Cardiac septum (tissue), 1 donor: ENCODE data around the gene PRXL2B. TPM values are rescaled to one million over a fixed set of nuclear protein-coding genes. Genes with fewer than 3 reads are reported as not detected.

Experiments
- DNase-seq: peaks from one replicate; pipeline ENCODE4 v3.0.0-alpha.2; 2020; ENCODE audit warnings: low spot score
- intact Hi-C: fragments of 100-400 bp; cut with DNase I; formaldehyde crosslinking; loops from one replicate; pipeline ENCODE4 v1.14.0; 2022
- long read RNA-seq: library from polyadenylated mRNA; unstranded; transcript quantifications from one replicate; pipeline ENCODE4 v2.0.0, GENCODE V29; 2021
- total RNA-seq: library from RNA; stranded (reverse); fragmentation: NEBNext Ultra II Directional; extraction: Animal tissue kit (Norgen Biotek cat#: 25700); gene quantifications from one replicate; pipeline ENCODE4 v1.2.1, GENCODE V29; 2021
- donor health status: DM: no; HTN: no; CAD: no.

Gene PRXL2B, protein sequence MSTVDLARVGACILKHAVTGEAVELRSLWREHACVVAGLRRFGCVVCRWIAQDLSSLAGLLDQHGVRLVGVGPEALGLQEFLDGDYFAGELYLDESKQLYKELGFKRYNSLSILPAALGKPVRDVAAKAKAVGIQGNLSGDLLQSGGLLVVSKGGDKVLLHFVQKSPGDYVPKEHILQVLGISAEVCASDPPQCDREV
- 3.4 TPM for total RNA-seq
- long read RNA-seq, partial matches to known transcripts, result 0 of 13 reads
- long read RNA-seq, other reads (novel, unspliced or antisense), result 7 of 13 reads

DNA sequence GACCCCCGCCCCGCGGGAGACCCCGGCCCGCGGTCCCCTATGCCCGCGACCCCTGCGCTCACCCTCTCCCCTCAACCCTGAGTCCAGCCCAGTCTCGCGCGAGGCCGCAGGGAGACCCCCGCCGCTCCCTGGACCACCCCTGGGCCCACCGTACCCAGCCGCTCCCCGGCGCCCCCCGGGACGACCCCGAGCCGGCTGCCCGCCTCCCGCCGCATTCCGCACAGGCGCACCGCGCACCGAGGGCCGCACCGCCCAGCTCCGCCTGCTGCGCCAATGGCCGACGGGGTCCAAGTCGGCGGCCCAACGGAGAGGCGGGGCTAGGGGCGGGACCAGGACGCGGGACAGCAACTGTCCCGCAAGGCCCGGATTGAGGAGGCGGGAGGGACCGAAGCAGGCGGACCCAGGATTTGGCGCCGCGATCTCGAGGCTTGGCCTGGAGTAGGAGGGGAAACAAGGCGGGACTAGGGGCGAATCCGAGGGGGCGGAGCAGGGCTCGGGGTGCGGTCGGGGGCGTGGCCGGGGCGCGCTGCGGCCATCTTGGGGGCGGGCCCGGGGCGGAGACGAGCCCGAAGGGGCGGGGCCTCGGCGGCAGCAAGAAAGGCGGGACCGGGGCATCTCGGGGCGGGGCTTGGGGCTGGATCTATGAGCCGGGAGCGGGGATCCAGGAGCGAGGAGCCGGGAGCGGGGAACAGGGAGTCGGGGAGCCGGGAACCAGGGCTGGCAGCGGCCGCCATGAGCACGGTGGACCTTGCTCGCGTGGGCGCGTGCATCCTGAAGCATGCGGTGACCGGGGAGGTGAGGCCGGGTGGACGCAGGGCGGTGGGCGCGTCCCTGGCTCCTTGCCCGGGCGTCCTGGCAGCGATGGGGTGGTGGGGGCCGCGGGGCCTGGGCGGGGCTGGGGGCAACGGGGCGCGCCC is at the start of gene PRXL2B:
PRXL2B (plus strand) TSS at position 624 of the 917 bp plus-strand sequence; CDS start at position 733, 109 bp downstream.
- intact Hi-C loops, result loop anchor here (2.0 to 10.0 kb wide), 5 partner anchors 38 to 1038 kb away; partner anchors contain the start of genes PANK4, PEX10 and TPRG1L
- peak; percentile 100 for DNase-seq

DNA sequence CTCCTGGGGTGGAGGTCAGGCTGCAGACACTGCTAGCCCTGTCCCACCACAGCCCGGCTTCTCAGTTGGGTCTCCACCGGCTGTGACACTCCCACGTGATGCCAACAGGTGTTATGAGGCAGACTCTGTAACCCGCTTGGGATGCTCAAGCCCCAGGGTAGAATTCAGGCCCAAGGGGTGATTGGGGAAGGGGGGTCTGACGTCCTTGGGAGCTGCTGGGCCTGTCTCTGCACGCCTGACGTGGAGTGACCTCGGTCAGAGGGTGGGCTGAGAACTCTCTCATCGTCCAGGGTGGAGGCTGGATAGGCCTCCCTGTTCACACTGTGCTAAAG is 48.8 kb upstream of the PRXL2B start:
- intact Hi-C loops, result no loop called here
- no peak for DNase-seq

DNA sequence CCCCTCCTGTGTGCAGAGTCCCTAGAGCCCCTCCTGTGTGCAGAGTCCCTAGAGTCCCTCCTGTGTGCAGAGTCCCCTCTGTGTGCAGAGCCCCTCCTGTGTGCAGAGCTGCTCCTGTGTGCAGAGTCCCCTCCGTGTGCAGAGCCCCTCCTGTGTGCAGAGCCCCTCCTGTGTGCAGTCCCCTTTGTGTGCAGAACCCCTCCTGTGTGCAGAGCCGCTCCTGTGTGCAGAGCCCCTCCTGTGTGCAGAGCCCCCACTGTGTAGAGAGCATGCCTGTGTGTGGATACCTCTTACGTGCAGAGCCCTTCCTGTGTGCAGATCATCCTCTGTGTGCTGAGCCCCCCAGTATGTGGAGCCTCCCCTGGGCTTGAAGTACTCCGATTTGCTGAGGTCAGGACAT is 48.2 kb upstream of the PRXL2B start:
- DNase-seq, result no peak
- intact Hi-C loops, result no loop called here

DNA sequence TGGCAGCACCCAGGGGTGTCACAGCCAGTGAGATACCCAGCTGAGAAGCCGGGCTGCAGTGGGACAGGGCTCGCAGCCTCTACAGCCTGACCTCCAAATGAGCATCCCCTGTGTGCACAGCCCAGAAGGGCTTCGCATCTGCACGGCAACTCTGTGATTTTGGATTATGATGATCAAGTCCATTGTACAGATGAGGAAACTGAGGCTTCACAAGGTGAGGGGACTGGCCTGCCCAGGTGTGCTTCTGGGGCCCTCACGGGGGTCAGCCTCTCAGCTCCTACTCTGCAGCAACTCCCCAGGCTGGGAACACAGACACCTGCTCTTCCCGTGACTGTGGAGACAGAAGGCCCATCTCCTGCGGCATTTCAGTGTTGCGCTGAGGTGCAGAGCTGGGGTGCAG is 47.7 kb upstream of the PRXL2B start:
- intact Hi-C loops, result no loop called here
- no peak for DNase-seq

DNA sequence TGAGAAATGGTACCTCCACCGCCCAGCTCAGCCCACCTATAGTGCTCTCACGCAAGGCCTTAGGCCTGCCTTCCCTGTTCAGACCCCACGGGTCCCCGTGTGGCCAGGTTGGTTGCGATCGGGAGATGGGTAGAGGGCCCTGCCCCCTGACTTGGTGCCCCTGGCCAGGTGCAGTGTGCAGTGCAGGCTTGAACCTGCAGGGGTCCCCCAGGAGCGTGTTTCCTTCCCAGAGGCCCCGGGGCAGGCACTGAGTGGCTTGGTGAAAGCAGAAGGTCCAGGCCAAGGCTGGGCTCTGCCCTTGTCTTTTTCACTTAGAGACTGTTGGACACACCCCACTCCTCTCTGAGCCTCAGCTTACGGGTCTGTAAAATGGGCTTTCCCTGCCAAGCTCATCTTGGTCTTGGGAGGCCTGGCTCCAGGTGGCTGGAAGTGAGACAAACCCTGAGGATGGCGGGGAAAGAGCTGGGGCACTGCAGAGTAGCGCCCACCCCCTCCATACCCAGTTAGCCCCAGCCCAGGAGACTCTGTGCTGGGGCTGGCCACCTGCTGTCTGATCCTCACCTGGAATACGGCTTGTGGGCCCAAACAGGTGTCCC is 47.2 kb upstream of the PRXL2B start:
- intact Hi-C loops, result no loop called here
- DNase-seq, result no peak

DNA sequence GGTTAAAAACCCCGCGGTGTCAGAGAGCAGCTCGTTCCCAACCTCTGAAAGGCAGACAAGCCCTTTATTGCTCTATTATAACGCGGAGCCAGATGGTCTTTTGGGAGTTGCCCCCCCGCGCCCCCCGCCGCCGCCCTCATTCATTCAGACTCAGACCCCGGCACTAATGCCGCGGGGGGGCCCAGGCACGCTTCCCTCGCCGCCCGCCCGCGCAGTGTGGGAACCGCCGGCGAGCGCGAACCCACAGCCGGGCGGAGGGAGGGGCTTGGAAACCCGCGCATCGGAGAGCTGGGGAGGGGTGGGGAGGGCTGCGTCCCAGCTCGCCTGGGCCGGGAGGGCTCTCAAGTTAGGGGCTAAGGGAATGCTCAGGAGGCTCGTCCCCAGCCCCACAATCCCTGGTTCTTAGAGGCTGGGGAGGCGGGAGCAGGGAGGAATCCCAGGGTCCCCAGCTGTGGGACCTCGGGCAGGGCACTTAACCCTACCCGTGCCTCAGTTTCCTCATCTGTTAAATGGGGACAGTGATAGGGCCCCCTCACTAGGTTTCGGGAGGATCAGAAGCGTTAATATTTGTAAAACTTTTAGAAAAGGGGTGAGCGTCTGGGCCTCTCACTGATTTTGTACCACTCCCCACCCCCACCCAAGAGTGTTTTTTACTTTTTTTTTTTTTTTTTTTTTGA is 45.6 kb upstream of the PRXL2B start:
- intact Hi-C loops, result no loop called here
- DNase-seq, result no peak

DNA sequence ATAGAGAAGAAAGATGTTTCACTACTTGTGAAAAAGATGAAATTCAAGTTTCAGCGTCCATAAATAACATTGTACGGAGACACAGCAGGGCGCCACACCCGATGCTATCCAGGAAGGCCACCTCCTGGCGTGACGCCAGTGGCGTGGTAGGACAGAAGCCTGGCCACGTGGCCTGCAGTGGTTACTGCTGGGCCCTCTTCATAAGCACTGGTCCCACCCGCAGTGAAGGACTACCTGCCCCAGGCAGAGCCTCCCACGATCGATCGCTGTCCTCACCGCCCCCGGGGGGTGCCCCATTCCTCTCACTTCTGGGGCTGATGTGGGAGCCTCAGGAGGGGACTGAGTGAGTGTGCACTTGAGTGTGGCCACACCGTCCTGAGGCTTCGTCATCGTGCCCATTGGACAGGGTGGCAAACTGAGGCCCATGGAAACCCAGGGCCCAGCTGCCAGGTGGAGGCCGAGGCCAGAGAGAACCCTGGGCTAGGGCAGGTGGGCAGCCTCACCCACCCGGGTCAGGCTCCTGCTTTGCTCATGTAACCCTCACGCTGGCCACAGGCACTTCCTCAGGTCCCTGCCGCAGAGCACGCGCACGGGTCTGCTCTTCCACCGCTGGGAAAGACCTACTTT is 44.8 kb upstream of the PRXL2B start:
- intact Hi-C loops, result no loop called here
- no peak for DNase-seq

DNA sequence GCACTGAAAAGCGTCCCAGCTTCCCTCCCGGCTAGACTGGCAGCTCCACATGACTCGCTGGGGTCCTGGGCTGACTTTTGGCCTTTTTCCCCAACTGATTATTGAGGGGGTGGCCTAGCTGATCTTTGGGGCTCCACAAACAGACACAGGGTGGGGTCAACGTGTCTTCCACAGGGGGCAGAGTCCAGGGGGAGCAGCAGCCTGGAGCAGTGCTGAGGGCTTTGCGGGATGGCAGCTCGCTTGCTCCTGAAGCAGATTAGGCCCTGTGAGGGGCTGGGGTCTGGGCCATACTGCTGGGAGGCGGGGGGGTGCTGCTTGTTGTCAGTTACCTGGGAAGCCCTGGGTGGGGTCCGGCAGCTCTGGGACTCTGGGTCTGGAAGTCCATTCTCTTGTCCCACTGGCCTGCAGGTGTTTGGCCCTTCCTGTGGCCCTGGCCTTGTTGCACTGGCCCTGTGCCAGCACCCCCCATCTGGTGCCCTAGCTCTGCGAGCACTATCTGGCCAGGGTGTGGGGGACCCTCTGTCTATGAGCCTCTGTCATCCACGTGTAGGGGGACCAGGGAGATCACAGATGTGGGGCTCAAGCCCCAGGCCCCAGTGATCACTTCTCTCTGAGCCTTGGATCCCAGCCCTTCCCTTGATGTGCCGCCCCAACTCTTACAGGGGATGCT is 44.2 kb upstream of the PRXL2B start:
- no peak for DNase-seq
- intact Hi-C loops, result no loop called here

DNA sequence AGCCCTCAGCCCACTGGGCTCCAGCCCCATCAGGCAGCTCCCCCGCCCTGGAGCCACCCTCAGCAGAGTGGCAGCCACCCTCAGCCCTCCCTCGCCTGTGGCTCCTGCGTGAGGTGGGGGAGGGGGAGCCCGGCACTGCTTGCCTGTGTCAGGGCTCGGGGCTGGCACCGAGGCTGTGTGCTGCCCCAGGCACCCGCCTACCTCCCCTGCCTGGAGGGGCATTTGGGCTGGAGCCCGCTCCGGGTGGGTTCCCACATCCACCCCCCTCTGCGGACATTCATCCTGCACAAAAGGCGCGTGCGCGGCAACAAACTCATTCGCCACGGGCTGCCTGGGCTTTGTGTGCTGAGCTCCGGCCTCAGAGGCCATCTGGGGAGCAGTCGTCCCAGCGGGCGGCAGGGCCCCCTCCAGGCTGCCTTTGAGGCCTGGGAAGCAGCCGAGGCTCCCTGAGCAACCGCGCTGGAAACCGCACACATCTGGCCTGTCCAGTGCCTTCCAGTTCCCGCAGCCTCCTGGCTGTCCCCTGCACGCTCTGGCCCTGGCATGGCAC is 43.0 kb upstream of the PRXL2B start:
- no peak for DNase-seq
- intact Hi-C loops, result no loop called here

DNA sequence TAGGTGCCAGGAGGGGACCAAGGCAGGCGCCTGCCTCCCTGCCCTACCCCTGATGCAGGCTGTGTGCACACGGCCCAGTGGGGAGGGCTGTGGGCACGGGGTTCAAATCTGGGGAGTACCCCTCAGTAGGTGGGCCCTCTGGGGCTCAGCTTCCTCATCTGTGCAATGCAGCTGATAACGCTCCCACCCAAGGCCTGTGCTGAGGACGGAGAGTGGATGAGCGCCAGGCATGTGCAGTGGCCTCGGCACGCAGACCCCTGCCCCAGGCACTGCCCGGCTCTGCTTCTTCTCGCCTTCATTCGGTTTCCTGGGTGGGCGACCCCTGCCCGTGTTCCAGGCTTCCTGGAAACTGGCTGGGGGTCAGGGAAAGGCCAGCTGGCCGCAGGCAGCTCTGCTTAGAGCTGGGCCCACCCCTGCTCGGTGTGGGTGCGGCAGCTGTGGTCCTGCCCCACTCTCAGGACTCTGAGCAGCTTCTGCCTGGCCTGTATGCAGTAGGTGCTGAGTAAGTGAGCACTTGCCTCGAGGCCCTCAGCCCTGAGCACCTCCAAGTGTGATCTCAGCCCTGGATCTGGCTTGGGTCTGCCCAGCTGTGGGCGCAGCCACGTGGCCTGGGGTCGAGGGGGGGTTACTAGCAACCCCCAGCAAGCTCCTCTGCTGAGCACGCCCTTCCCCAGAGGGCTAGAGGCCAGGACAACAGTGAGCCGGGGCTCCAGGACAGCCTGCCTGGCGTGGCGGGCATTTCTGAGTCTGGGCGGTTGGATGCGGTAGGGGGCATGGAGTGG is 42.3 kb upstream of the PRXL2B start:
- DNase-seq, result no peak
- intact Hi-C loops, result no loop called here

DNA sequence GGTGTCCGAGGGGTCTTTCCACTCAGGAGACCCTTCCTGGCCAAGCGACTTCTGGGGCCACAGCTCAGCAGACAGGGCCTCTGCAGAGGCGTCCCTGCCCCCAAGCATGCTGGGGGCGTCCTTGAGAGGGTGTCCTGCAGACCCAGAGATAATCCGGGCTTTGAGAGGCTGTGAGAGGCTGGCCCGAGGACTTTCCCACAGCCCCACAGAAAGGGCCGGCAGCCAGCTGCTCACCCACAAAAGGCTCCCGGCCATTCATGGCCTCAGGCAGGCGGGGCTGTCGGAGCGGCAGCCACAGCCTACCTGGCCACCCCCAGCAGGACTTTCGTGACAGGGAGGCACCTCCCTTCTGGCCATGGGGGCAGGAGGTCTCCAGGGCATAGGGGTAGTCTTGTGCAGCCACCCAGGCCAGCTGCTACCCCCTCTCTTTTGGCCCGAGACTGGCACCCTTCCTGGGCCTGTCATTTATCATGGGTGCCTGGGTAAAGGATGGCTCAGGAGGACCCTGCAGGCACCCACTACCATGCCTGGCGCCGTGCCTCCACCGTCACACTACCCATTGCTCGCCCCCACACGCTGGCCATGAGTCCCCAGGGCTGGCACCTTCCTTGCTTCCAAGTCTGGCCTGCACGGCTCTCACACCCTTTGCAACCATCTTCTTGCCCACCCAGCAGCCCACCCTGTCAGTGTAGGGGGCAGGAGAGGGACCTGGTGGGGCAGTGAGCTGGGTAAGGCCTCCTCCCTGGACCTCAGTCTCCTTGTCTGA is 41.5 kb upstream of the PRXL2B start:
- no peak for DNase-seq
- intact Hi-C loops, result loop anchor here (5.0 kb wide), 1 partner anchor 348 kb away; no protein-coding TSS in a partner anchor

DNA sequence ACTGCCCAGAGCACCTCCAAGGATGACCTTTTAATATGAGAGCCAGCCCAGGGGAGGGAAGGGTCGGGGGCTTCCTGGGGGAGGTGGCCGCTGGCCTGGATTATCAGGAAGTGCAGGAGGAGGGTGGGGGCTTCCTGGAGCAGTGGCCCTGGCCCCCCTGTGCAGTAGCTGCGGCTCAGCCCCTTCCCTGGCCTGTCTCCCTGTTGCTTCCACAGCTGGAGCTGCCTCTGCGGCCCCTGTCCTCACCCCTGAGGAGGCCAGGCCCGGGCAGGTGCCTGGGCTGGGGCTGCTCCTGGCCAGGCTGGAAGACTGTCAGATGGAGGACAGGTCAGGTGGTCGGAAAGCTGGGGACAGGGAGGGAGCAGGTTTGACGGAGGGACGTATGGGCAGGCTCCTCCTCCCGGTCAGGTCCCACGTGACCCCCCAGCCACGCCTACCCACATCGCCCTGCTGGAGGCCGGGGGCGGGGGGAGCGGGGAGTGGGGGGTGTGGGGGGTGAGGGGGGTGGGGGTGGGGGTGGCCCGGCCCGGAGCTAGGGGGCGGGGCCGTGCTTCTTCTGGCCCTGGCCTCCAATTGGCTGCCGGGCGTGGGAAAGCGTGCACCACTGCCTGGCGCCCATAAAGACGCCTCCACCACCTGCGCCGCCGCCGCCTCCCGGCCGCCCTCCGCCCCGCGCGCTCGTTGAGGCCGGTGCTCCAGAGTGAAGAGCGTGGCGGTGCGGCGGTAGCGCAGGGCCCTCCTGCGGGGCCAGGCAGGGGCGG is 40.6 kb upstream of the PRXL2B start:
- intact Hi-C loops, result loop anchor here (5.0 kb wide), 1 partner anchor 349 kb away; no protein-coding TSS in a partner anchor
- DNase-seq, result peak; percentile 96

DNA sequence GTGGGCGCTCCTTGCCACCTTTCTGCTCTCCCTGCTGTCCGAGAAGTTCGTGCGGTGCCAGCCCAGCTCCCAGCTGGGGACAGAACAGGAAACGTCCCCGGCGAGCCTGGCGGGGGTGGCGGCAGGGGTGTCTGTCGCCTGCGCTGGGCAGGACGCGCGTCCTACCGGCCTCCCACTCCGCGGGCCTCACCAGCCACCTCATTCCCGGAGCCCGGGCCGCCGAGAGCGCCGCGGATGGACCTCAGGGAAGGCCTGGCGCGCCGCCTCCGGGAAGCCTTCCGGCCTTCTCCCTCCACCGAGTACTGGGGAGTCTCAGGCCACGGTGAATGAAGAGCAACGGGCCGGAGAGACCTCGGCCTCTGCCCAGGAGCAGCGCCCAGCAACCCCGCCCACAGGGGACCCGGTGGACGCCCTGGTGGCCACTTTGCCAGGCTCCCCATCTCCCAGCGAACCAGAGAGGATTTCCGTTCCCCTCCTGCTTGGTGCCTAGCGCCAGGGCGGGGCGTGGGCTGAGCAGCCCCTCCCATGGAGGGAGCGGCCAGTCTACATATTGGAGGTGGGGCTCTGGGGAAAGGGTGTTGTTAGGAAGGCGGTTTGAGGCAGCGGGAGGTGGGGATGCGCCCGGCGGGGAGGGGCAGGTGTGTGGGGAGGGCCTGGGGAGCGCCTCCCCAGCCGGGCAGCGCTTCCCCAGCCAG is 39.9 kb upstream of the PRXL2B start:
- intact Hi-C loops, result loop anchor here (1.0 to 5.0 kb wide), 2 partner anchors 16 to 349 kb away; partner anchors contain the start of gene HES5
- DNase-seq, result peak; percentile 94

DNA sequence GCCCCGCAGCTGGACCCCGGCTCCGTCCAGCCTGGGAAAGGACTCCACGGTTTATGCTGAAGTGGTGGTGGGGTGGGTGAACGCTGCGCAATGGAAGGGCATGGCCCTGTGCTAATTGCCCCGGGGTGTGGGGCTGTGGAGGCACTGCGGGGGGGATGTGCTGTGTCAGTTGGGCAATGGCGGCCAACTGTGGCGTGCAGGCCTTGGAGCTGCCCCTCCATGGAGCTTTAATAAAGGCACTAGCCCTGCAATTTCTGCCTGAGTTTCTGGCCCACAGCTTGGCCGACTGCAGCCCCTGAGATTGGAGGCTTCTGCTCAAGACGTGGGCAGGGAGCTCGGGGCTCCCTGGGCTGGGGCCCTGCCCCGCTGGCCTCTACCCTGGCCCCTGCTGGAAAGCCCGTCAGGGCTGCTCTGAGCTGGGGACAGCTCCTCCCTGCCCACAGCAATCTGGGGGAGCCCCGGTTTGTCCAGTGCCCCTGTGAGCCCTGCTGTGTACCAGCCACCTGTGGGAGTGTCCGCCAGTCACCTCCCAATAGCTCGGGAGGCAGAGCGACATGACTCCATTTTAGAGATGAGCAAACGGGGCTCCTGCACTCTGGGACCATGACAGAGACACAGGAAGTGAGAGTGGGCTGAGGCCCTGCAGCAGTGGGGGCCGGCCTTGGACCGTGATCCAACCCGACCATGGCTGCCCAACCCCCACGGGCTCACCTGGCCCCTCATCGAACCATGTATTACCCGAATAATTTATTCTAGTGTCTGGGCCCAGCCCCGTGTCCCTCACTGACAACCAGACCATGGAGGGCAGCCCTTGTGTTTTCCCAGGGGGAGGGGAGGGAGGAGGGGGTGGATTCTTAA is 39.1 kb upstream of the PRXL2B start:
- no peak for DNase-seq
- intact Hi-C loops, result loop anchor here (1.0 to 5.0 kb wide), 5 partner anchors 17 to 350 kb away; partner anchors contain the start of genes HES5 and PRXL2B
